ENCODE results near the gene PNPLA2.

Gene PNPLA2

GRCh38 chr11:790721-791564 is 27.8 kb upstream of the PNPLA2 start:
- Histone ChIP-seq H3K4me2 (ENCODE audit: low read length) (no peak overlapping the region), H3K36me3 (ENCODE audit: control insufficient read depth, insufficient read depth, low read length) (no peaks in the 10 kb centered on the region), H3K4me3 (ENCODE audit: low read depth, low read length) (no peak overlapping the region), H2AFZ (no peak overlapping the region), H3K27me3 (ENCODE audit: control insufficient read depth, insufficient read depth, low read length) (no peaks in the 10 kb centered on the region), H3K4me1 (no peaks in the 10 kb centered on the region), H3K9me3 (ENCODE audit: control insufficient read depth, low read length) (no peaks in the 10 kb centered on the region), H3K79me2 (no peaks in the 10 kb centered on the region), H3K9ac (no peak overlapping the region), H3K27ac (no peak overlapping the region)
- TF ChIP-seq, protein P1, sequence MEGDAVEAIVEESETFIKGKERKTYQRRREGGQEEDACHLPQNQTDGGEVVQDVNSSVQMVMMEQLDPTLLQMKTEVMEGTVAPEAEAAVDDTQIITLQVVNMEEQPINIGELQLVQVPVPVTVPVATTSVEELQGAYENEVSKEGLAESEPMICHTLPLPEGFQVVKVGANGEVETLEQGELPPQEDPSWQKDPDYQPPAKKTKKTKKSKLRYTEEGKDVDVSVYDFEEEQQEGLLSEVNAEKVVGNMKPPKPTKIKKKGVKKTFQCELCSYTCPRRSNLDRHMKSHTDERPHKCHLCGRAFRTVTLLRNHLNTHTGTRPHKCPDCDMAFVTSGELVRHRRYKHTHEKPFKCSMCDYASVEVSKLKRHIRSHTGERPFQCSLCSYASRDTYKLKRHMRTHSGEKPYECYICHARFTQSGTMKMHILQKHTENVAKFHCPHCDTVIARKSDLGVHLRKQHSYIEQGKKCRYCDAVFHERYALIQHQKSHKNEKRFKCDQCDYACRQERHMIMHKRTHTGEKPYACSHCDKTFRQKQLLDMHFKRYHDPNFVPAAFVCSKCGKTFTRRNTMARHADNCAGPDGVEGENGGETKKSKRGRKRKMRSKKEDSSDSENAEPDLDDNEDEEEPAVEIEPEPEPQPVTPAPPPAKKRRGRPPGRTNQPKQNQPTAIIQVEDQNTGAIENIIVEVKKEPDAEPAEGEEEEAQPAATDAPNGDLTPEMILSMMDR (IDR thresholded peaks at IDR 0.05), result no peak

DNA sequence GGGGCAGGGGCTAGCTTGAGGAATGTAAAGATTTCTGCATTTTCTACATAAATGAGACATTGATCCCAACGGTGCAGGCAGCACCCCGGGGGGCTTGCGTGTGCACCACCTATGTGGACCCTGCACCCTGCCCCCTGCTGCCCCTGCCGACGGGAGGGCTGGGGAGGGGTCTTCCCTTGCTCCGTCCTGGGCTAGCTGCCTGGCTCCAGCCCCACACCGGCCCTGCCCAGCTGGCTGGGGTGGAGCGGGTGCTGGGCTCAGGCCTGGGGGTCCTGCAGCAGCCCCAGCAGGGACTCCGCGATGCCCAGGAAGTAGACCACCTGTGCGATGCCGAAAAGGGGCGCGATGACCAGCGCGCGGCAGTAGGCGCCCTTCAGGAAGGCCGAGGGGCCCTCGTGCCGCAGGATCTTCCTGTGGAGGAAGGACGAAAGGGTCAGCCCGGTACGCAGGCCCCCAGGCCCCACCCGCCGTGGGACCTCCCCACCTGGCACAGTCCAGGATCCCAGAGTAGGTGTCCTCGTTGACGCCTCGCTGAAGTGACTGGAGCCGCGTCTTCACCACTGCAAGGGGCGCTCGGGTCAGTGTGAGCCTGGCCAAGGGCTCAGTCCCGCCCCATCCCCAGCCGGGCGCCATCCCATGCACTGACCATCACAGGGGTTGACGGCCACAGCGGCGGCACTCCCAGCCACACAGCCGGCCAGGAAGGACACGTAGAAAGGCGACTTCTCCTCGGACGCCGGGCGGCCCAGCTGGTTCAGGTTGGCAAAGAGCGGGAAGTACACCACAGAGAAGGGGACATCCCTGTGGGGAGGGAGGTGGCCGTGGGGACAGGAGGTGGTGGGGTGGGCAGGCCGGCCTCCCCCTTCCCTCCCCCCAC is 26.8 kb upstream of the PNPLA2 start:
- Histone ChIP-seq H3K36me3 (ENCODE audit: control insufficient read depth, insufficient read depth, low read length) (no peaks in the 10 kb centered on the region), H3K4me1 (peaks cover 3% of the 10 kb centered on the region), H3K9me3 (ENCODE audit: control insufficient read depth, low read length) (no peaks in the 10 kb centered on the region), H3K4me2 (ENCODE audit: low read length) (no peak overlapping the region), H3K9ac (no peak overlapping the region), H3K27me3 (ENCODE audit: control insufficient read depth, insufficient read depth, low read length) (no peaks in the 10 kb centered on the region), H3K4me3 (ENCODE audit: low read depth, low read length) (no peak overlapping the region), H3K79me2 (no peaks in the 10 kb centered on the region), H3K27ac (no peak overlapping the region), H2AFZ (no peak overlapping the region)
- TF ChIP-seq, protein P1 (IDR thresholded peaks at IDR 0.05), result no peak

GRCh38 chr11:792535-792821 is 26.2 kb upstream of the PNPLA2 start:
- Histone ChIP-seq H3K4me2 (ENCODE audit: low read length) (no peak overlapping the region), H3K27ac (no peak overlapping the region), H3K79me2 (no peaks in the 10 kb centered on the region), H2AFZ (no peak overlapping the region), H3K36me3 (ENCODE audit: control insufficient read depth, insufficient read depth, low read length) (no peaks in the 10 kb centered on the region), H3K4me1 (peaks cover 4% of the 10 kb centered on the region), H3K4me3 (ENCODE audit: low read depth, low read length) (no peak overlapping the region), H3K9ac (no peak overlapping the region), H3K27me3 (ENCODE audit: control insufficient read depth, insufficient read depth, low read length) (no peaks in the 10 kb centered on the region), H3K9me3 (ENCODE audit: control insufficient read depth, low read length) (no peaks in the 10 kb centered on the region)
- TF ChIP-seq, protein P1 (IDR thresholded peaks at IDR 0.05), result no peak

GRCh38 chr11:792873-793272 is 25.8 kb upstream of the PNPLA2 start:
- H3K27me3 ChIP-seq (ENCODE audit: control insufficient read depth, insufficient read depth, low read length), result no peaks in the 10 kb centered on the region
- H3K36me3 ChIP-seq (ENCODE audit: control insufficient read depth, insufficient read depth, low read length), result no peaks in the 10 kb centered on the region
- H3K4me1 ChIP-seq, result peaks cover 4% of the 10 kb centered on the region
- H3K27ac ChIP-seq, result no peak overlapping the region
- H3K79me2 ChIP-seq, result no peaks in the 10 kb centered on the region
- no peak overlapping the region for H3K4me2 ChIP-seq (ENCODE audit: low read length)
- no peak overlapping the region for H3K9ac ChIP-seq
- H2AFZ ChIP-seq, result no peak overlapping the region
- H3K4me3 ChIP-seq (ENCODE audit: low read depth, low read length), result no peak overlapping the region
- TF ChIP-seq, protein P1 (IDR thresholded peaks at IDR 0.05), result no peak
- H3K9me3 ChIP-seq (ENCODE audit: control insufficient read depth, low read length), result no peaks in the 10 kb centered on the region
